ENCODE measurements around the gene KMT2E.

DNA sequence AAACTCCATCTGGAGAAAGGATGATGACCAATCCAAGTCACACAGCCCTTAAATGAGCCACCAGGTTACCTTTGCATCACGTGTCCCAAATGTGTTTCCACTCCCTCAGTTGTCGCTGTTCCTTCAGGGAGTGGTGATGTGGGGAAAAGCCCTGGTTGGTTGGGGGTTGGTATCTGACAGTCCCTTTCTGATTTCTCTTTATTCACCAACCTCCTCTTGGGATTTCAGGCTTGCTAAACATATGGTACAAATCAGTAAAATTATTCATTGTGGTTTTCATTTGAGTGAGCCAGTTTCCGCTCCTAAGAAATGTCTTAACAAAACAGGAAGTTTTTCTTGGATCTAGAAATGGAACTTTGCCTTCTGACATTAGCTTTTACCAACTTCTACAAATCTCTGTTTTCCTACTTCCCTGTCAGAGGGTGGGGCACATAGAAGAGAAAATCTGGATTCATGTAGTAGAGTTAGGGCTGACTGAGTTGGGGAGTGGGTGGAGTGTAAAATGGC lies 40.0 kb upstream of the KMT2E start:
- TF ChIP-seq, protein P1, sequence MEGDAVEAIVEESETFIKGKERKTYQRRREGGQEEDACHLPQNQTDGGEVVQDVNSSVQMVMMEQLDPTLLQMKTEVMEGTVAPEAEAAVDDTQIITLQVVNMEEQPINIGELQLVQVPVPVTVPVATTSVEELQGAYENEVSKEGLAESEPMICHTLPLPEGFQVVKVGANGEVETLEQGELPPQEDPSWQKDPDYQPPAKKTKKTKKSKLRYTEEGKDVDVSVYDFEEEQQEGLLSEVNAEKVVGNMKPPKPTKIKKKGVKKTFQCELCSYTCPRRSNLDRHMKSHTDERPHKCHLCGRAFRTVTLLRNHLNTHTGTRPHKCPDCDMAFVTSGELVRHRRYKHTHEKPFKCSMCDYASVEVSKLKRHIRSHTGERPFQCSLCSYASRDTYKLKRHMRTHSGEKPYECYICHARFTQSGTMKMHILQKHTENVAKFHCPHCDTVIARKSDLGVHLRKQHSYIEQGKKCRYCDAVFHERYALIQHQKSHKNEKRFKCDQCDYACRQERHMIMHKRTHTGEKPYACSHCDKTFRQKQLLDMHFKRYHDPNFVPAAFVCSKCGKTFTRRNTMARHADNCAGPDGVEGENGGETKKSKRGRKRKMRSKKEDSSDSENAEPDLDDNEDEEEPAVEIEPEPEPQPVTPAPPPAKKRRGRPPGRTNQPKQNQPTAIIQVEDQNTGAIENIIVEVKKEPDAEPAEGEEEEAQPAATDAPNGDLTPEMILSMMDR (conservative IDR thresholded peaks at IDR 0.05; ENCODE audit: low read length) = no peak
- no peak for TF ChIP-seq EZH2phosphoT487 (IDR thresholded peaks at IDR 0.05; ENCODE audit: borderline replicate concordance, low read depth, low read length)
